Esophagus muscularis mucosa (tissue), 4 donors: ENCODE measurements around the gene CCDC167. TPM values are rescaled to one million over a fixed set of nuclear protein-coding genes. Genes with fewer than 3 reads are reported as not detected.
A peak's percentile ranks its signal among the peaks of the same experiment; 100 is the strongest.
"Not testable (repeated sequence)": the region's sequence is repeated elsewhere in the genome, so short reads cannot be mapped to it uniquely, and the experiment has no call there.

Source experiments
- DNase-seq: peaks from one replicate; pipeline ENCODE4 v3.0.0-alpha.2; 2017; ENCODE audit errors: extremely low spot score
- H3K27ac ChIP-seq, 4 donors: fragments of 200-600 bp; sonication (generic); replicated peaks in 1 of 4; 1 replicate in 3 of 4; 2 replicates in 1 of 4; pipeline ENCODE4 v1.5.1; 2016 to 2019; ENCODE audit warnings: mild to moderate bottlenecking in 1 of 4
- H3K27me3 ChIP-seq, 4 donors: fragments of 200-600 bp; sonication (generic); one replicate each; pipeline versions ENCODE4 v1.5.1 to v1.6.0; 2016 to 2019
- H3K36me3 ChIP-seq, 4 donors: fragments of 200-600 bp; sonication (generic); one replicate each; pipeline ENCODE4 v1.5.1; 2016 to 2019
- H3K4me1 ChIP-seq, 4 donors: fragments of 200-600 bp; sonication (generic); one replicate each; pipeline ENCODE4 v1.5.1; 2016 to 2019
- H3K4me3 ChIP-seq, 4 donors: fragments of 200-600 bp; sonication (generic); 1 replicate in 2 of 4; 2 replicates in 2 of 4; pipeline ENCODE4 v1.5.1; 2016 to 2019; ENCODE audit warnings: mild to moderate bottlenecking in 4 of 4, moderate library complexity in 1 of 4
- H3K9me3 ChIP-seq, 4 donors: fragments of 200-600 bp; sonication (generic); 1 replicate in 3 of 4; 2 replicates in 1 of 4; pipeline ENCODE4 v1.5.1; 2016 to 2019
- EP300 ChIP-seq: sonication (generic); formaldehyde crosslinking; IDR thresholded peaks from one replicate; pipeline ENCODE4 v1.6.1; 2017; ENCODE audit warnings: antibody characterized with exemption
- POLR2A ChIP-seq: fragments of 450-650 bp; IDR thresholded peaks from one replicate; pipeline ENCODE4 v1.6.1; 2017; ENCODE audit warnings: antibody characterized with exemption, moderate library complexity, mild to moderate bottlenecking, low read depth
- POLR2AphosphoS5 ChIP-seq, 2 donors: sonication (generic); formaldehyde crosslinking; IDR thresholded peaks; one replicate each; pipeline ENCODE4 v1.6.1; 2017; ENCODE audit warnings: antibody characterized with exemption in 2 of 2
- WGBS: methylation state at CpG from one replicate; pipeline ENCODE4 v1.1.5; 2018; 5-methylcytosine and 5-hydroxymethylcytosine counted together
- intact Hi-C: fragments of 100-400 bp; cut with DNase I; formaldehyde crosslinking; loops from one replicate; pipeline ENCODE4 v1.15.1; 2023
- total RNA-seq, 4 donors: library from RNA; depleted of rRNA; stranded (reverse); fragments of >200 nt; gene quantifications; one replicate each; pipeline versions ENCODE4 v1.1.0 to v1.2.1, GENCODE V29; 2016
- TF ChIP-seq, protein P1 (sequence below), 3 experiments: fragments of 200-600 bp in 2 of 3; fragments of 450-650 bp in 1 of 3; sonication (generic) in 2 of 3; IDR thresholded peaks; one replicate each; pipeline ENCODE4 v1.5.1; 2017 to 2019; ENCODE audit warnings: antibody characterized with exemption in 3 of 3, mild to moderate bottlenecking in 2 of 3, moderate library complexity in 1 of 3

CCDC167 gene
- total RNA-seq, 4 donors from 2014 or later: 11.1 to 19.1 (median 16.3) TPM

DNA sequence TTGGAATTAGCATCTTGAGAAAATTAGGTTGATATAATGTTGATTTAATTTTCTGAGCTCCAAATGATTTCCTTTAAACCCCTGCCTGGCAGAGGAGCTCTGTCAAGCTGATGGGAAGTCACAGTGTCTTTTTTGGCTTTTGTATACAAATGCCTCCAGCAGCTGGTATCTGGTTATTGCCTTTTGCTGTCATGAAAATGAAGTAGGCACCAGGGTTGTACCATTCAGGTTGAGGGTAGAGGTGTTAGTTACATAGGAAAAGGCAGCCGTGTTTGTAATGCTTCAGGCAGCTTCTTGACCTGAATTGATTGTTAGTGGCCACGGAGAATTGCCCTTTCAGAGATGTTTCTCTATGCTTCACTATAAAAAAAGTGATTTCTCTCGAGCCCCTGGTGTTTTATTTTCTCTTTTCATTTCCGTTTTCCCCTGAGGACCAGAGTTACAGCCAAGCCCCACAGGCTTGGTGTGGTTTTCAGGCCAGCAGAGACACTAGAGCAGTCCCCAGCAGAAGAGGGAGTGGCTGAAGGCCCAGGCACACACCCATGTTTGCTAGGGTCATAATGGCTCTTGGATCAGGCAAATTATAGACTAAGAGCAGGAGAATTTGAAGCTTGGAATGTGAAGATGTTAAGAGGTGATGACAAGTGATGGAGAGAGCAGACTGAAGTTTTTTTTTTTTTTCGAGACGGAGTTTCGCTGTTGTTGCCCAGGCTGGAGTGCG is 45.1 kb downstream of the CCDC167 start:
- Histone ChIP-seq H3K4me1 (peaks cover 0 to 45% (median 32%) of the 10 kb centered on the region in 4 donors), H3K9me3 (no peaks in the 10 kb centered on the region), H3K27me3 (no peaks in the 10 kb centered on the region), H3K27ac (peak overlapping the region in 3 of 4 donors; percentile 1 to 53 (median 30)), H3K4me3 (no peak overlapping the region), H3K36me3 (peaks cover 28 to 97% (median 79%) of the 10 kb centered on the region in 4 donors)
- intact Hi-C loops: no loop called here
- WGBS: 77% methylated on average over 8 of the region's 8 CpGs
- no peak for DNase-seq
- no peak for TF ChIP-seq POLR2AphosphoS5 (IDR thresholded peaks at IDR 0.05)
- TF ChIP-seq, protein P1, sequence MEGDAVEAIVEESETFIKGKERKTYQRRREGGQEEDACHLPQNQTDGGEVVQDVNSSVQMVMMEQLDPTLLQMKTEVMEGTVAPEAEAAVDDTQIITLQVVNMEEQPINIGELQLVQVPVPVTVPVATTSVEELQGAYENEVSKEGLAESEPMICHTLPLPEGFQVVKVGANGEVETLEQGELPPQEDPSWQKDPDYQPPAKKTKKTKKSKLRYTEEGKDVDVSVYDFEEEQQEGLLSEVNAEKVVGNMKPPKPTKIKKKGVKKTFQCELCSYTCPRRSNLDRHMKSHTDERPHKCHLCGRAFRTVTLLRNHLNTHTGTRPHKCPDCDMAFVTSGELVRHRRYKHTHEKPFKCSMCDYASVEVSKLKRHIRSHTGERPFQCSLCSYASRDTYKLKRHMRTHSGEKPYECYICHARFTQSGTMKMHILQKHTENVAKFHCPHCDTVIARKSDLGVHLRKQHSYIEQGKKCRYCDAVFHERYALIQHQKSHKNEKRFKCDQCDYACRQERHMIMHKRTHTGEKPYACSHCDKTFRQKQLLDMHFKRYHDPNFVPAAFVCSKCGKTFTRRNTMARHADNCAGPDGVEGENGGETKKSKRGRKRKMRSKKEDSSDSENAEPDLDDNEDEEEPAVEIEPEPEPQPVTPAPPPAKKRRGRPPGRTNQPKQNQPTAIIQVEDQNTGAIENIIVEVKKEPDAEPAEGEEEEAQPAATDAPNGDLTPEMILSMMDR (IDR thresholded peaks at IDR 0.05): no peak
- TF ChIP-seq POLR2A: no peak
- no peak for TF ChIP-seq EP300

DNA sequence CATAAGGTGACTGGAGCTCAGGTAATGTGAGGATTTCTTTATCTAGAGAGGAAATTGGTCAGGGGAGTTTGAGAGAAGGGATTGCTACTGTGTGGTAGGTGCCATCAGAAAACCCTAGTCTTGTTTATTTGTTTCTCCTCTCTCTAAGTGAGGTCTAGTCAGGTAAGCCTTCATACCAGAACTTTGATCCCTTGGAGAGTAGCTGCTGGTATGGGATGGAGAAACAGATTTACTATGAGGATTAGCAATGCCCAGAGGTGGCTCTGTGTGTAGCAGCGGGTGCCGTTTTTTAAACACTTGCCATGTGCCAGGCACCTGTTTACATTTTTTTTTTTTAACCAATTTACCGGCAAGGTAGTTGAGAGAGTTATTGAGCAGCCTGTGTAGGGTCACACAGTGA is 47.2 kb downstream of the CCDC167 start:
- Histone ChIP-seq H3K9me3 (no peaks in the 10 kb centered on the region), H3K27me3 (no peaks in the 10 kb centered on the region), H3K4me3 (no peak overlapping the region), H3K36me3 (peaks cover 17 to 94% (median 80%) of the 10 kb centered on the region in 4 donors), H3K27ac (no peak overlapping the region), H3K4me1 (peaks cover 0 to 43% (median 30%) of the 10 kb centered on the region in 4 donors)
- no peak for DNase-seq
- WGBS: 92% methylated on average over 3 of the region's 3 CpGs
- intact Hi-C loops: no loop called here
- no peak for TF ChIP-seq POLR2AphosphoS5 (IDR thresholded peaks at IDR 0.05)
- TF ChIP-seq, protein P1 (IDR thresholded peaks at IDR 0.05): no peak
- no peak for TF ChIP-seq POLR2A
- no peak for TF ChIP-seq EP300

DNA sequence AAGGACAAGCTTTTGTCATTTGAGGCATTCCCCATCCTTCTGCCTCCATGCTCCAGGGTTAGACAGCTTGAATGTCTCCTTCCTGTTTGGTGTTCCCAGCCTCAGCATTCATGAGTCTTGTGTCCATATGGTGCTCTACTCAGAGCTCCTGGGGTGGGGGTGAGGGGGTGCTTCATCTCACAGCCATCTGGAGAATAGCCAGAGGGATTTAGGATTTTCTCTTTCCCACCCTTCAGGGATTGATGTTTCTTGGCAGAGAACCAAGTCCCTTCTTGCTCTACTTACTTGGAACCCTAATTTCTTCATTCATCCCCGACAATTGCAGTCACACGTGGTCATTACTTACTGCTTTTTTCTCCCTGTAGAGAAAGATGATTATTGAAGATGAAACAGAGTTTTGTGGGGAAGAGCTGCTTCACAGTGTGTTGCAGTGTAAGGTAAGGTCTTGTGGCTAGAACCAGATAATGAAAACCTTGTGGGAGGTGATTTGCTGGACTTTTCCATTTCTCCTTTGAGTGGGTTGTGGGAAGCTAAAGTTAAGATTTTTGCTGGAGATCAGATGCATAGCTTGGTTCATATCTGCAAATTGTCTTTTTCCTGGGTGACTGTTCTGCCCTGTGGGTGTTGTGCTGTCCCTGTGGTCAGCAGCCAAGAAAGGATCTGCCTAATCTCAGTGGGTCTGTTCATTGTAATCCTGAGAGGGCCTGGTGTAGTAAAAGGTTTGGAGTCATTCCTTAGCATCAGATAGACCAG is 48.1 kb downstream of the CCDC167 start:
- 47% methylated on average over 2 of the region's 2 CpGs for WGBS
- intact Hi-C loops: no loop called here
- H3K4me1 ChIP-seq: peaks cover 0 to 34% (median 21%) of the 10 kb centered on the region in 4 donors

DNA sequence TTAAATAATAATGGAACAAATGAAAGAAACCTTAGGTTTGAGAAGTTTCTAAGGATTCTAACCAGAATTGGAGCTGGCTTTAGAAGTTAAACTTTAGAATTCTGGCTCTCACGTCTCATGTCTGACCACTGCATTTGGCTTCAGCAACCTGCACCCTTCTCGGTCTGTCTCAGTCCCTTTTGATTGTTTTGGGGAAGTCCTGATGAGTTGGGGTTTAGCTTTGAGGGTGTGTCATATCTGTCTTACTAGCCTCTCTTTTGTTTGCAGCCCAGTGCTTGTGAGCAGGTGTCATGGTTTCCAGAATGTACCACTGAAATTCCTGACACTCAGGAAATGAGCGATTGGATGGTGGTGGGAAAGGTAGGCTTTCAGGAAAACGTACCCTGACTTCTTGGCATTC is 49.7 kb downstream of the CCDC167 start:
- H3K36me3 ChIP-seq: peaks cover 35 to 98% (median 91%) of the 10 kb centered on the region in 4 donors
- no peak for DNase-seq
- H3K27me3 ChIP-seq: no peaks in the 10 kb centered on the region
- TF ChIP-seq POLR2A (no peak), EP300 (no peak), POLR2AphosphoS5 (IDR thresholded peaks at IDR 0.05) (no peak)
- TF ChIP-seq, protein P1 (IDR thresholded peaks at IDR 0.05): no peak
- WGBS: 86% methylated on average over 4 of the region's 4 CpGs
- peaks cover 0 to 20% (median 14%) of the 10 kb centered on the region in 4 donors for H3K4me1 ChIP-seq
- no peaks in the 10 kb centered on the region for H3K9me3 ChIP-seq
- intact Hi-C loops: no loop called here
- no peak overlapping the region for H3K4me3 ChIP-seq
- H3K27ac ChIP-seq: no peak overlapping the region

More for the DNA sequence above, 48.1 kb downstream of the CCDC167 start:
- no peaks in the 10 kb centered on the region for H3K9me3 ChIP-seq
- no peak for DNase-seq
- no peak overlapping the region for H3K27ac ChIP-seq
- peaks cover 25 to 98% (median 85%) of the 10 kb centered on the region in 4 donors for H3K36me3 ChIP-seq
- no peaks in the 10 kb centered on the region for H3K27me3 ChIP-seq
- TF ChIP-seq POLR2A: no peak
- TF ChIP-seq, protein P1 (IDR thresholded peaks at IDR 0.05): no peak
- no peak for TF ChIP-seq EP300
- no peak for TF ChIP-seq POLR2AphosphoS5 (IDR thresholded peaks at IDR 0.05)
- no peak overlapping the region for H3K4me3 ChIP-seq

DNA sequence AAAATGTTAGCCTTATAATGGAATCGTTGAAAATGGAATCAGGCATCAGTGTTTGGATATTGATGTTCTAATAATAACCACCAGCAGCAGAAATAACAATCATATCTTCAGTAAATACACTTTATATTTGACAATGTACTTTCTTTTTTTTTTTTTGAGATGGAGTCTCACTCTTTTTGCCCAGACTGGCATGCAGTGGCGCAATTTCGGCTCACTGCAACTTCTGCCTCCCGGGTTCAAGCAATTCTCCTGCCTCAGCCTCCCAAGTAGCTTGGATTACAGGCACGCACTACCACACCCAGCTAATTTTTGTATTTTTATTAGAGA is 56.5 kb downstream of the CCDC167 start:
- Histone ChIP-seq H3K4me3 (peak overlapping the region; percentile 29 to 41 (median 32)), H3K36me3 (peaks cover 25 to 71% (median 53%) of the 10 kb centered on the region in 4 donors), H3K4me1 (peaks cover 17 to 27% (median 23%) of the 10 kb centered on the region in 4 donors), H3K27ac (peak overlapping the region; percentile 53 to 75 (median 61))
- DNase-seq, intact Hi-C loops, H3K9me3 ChIP-seq, H3K27me3 ChIP-seq: not testable (repeated sequence)
- 80% methylated on average over 5 of the region's 5 CpGs for WGBS
